HCT116 (cell line): ENCODE measurements around the gene FBXO48. TPM values are rescaled to one million over a fixed set of nuclear protein-coding genes. Genes with fewer than 3 reads are reported as not detected.

Experiments used
- ATAC-seq: fragments of 200-7000 bp; cut with Tn5 transposase; 2 replicates; pipeline ENCODE4 v1.9.1; 2020; ENCODE audit warnings: mild to moderate bottlenecking, moderate library complexity
- BruUV-seq: library from RNA; stranded (reverse); fragments of 400-500 nt; replicated peaks from 2 replicates; lab custom pipeline; 2021; lab: Mats Ljungman, UMichigan
- CTCF ChIA-PET: fragments of 300-600 bp; sonication (Branson Sonifier 250); formaldehyde crosslinking; loops from one replicate; lab custom pipeline; 2021; ENCODE audit warnings: antibody characterized with exemption; lab: Charles Lee
- POLR2A ChIA-PET: fragments of 300-600, 350-600 bp; sonication (Branson Sonifier 250); formaldehyde crosslinking; loops from one replicate; lab custom pipeline; 2021; ENCODE audit warnings: antibody characterized with exemption; lab: Charles Lee
- RAD21 ChIA-PET, 2 experiments: fragments of 300-600 bp; sonication (Branson Sonifier 250); formaldehyde crosslinking; loops; one replicate each; lab custom pipeline; 2023; ENCODE audit warnings: low total read pairs in 2 of 2; ENCODE audit not compliant: uncharacterized antibody in 2 of 2, unreplicated experiment in 2 of 2, low non-redundant PET in 1 of 2; lab: Charles Lee
- DNase-seq: peaks from one replicate; pipeline ENCODE4 v3.0.0-alpha.2; 2010; ENCODE audit warnings: low read depth, low spot score
- H2AFZ ChIP-seq: fragments of 200-600 bp; shearing (Covaris generic), sonication (generic); 2 replicates; pipeline ENCODE4 v1.6.1; 2017; ENCODE audit warnings: low read depth, mixed run types, mixed read lengths, antibody characterized with exemption, low read length; ENCODE audit not compliant: poor library complexity, severe bottlenecking
- H3K27ac ChIP-seq: 2 replicates; pipeline ENCODE4 v1.5.1; 2012; ENCODE audit warnings: low read depth, low read length
- H3K27me3 ChIP-seq: fragments of 200-600 bp; sonication (generic); 2 replicates; pipeline ENCODE4 v1.6.1; 2016; ENCODE audit warnings: mixed run types, low read length, mixed read lengths; ENCODE audit not compliant: insufficient read depth
- H3K36me3 ChIP-seq, 2 experiments: fragments of 200-500 bp in 1 of 2; fragments of 200-600 bp in 1 of 2; sonication (Bioruptor generic) in 1 of 2; sonication (generic) in 1 of 2; 2 replicates each; pipeline versions ENCODE4 v1.5.1 to v1.6.1; 2014 to 2016; ENCODE audit warnings: low read length in 2 of 2, inconsistent platforms in 1 of 2, mixed read lengths in 1 of 2, mixed run types in 1 of 2; ENCODE audit not compliant: insufficient read depth in 2 of 2, control insufficient read depth in 1 of 2
- H3K4me1 ChIP-seq, 2 experiments: fragments of 200-600 bp in 1 of 2; sonication (generic) in 1 of 2; 2 replicates each; pipeline versions ENCODE4 v1.5.1 to v1.6.1; 2012 to 2017; ENCODE audit warnings: low read length in 2 of 2, inconsistent platforms in 1 of 2, mild to moderate bottlenecking in 1 of 2, mixed read lengths in 1 of 2, mixed run types in 1 of 2, moderate library complexity in 1 of 2; ENCODE audit not compliant: insufficient read depth in 2 of 2, control insufficient read depth in 1 of 2
- H3K4me2 ChIP-seq: fragments of 200-600 bp; sonication (generic); 2 replicates; pipeline ENCODE4 v1.6.1; 2017; ENCODE audit warnings: mixed run types, low read length, mixed read lengths
- H3K4me3 ChIP-seq, 2 experiments: fragments of 200-600 bp in 1 of 2; sonication (generic) in 1 of 2; replicated peaks in 1 of 2; 2 replicates each; pipeline ENCODE4 v1.5.1; 2011 to 2016; ENCODE audit warnings: low read length in 2 of 2, control low read depth in 1 of 2, low read depth in 1 of 2, mild to moderate bottlenecking in 1 of 2, mixed read lengths in 1 of 2, mixed run types in 1 of 2
- H3K79me2 ChIP-seq: fragments of 200-600 bp; sonication (generic); 2 replicates; pipeline ENCODE4 v1.6.1; 2017; ENCODE audit warnings: mild to moderate bottlenecking, mixed run types, low read length, moderate library complexity, mixed read lengths; ENCODE audit not compliant: insufficient read depth
- H3K9ac ChIP-seq: fragments of 200-600 bp; sonication (generic); 2 replicates; pipeline ENCODE4 v1.6.1; 2016; ENCODE audit warnings: low read length, mixed read lengths
- H3K9me2 ChIP-seq: fragments of 200-600 bp; sonication (generic), shearing (Covaris generic); 2 replicates; pipeline ENCODE4 v1.6.1; 2017; ENCODE audit warnings: mixed run types, mild to moderate bottlenecking, moderate library complexity; ENCODE audit not compliant: insufficient read depth
- H3K9me3 ChIP-seq, 2 experiments: fragments of 200-500 bp in 1 of 2; fragments of 200-600 bp in 1 of 2; sonication (Bioruptor generic) in 1 of 2; sonication (generic) in 1 of 2; 2 replicates each; pipeline ENCODE4 v1.6.1; 2014 to 2017; ENCODE audit warnings: low read length in 2 of 2, mixed read lengths in 2 of 2, inconsistent platforms in 1 of 2, low read depth in 1 of 2, mild to moderate bottlenecking in 1 of 2, mixed run types in 1 of 2, moderate library complexity in 1 of 2; ENCODE audit not compliant: control insufficient read depth in 1 of 2, insufficient read depth in 1 of 2
- H4K20me1 ChIP-seq: fragments of 200-600 bp; sonication (generic), shearing (Covaris generic); 2 replicates; pipeline ENCODE4 v1.6.1; 2017; ENCODE audit warnings: mixed run types, mild to moderate bottlenecking, moderate library complexity; ENCODE audit not compliant: insufficient read depth
- CBX3 ChIP-seq: IDR thresholded peaks from 2 replicates; pipeline ENCODE4 v1.6.1; 2012; ENCODE audit warnings: low read depth
- EZH2phosphoT487 ChIP-seq: fragments of 200-600 bp; IDR thresholded peaks from 2 replicates; pipeline ENCODE4 v1.6.1; 2018; ENCODE audit warnings: antibody characterized with exemption, borderline replicate concordance
- FOSL1 ChIP-seq: IDR thresholded peaks from 2 replicates; pipeline ENCODE4 v1.6.1; 2012; ENCODE audit warnings: low read depth
- POLR2A ChIP-seq: IDR thresholded peaks from 2 replicates; pipeline ENCODE4 v1.7.0; 2011; ENCODE audit warnings: borderline replicate concordance; ENCODE audit not compliant: insufficient read depth, insufficient read length; ENCODE audit errors: extremely low read depth
- SIN3A ChIP-seq: IDR thresholded peaks from 2 replicates; pipeline ENCODE4 v1.6.1; 2012; ENCODE audit warnings: low read depth
- SP1 ChIP-seq: IDR thresholded peaks from 2 replicates; pipeline ENCODE4 v1.6.1; 2012; ENCODE audit warnings: low read depth
- ZNF274 ChIP-seq: fragments of 200-500 bp; sonication (Bioruptor generic); IDR thresholded peaks from 2 replicates; pipeline ENCODE4 v1.6.1; 2014; ENCODE audit warnings: mild to moderate bottlenecking, low read depth, low read length, inconsistent platforms
- intact Hi-C: fragments of 100-400 bp; cut with micrococcal nuclease; formaldehyde crosslinking; loops from 2 replicates; pipeline ENCODE4 v1.10.0; 2022
- total RNA-seq: library from RNA; stranded (reverse); gene quantifications from one replicate; pipeline ENCODE4 v1.2.1, GENCODE V29; 2021; ENCODE audit not compliant: unreplicated experiment
- TF ChIP-seq, protein P1 (sequence below), 3 experiments: fragments of 200-600 bp in 1 of 3; sonication (generic) in 1 of 3; IDR thresholded peaks in 2 of 3; conservative IDR thresholded peaks in 1 of 3; 2 replicates each; pipeline ENCODE4 v1.5.1; 2012 to 2017; ENCODE audit warnings: low read depth in 2 of 3, low read length in 2 of 3, antibody characterized with exemption in 1 of 3, borderline replicate concordance in 1 of 3, control low read depth in 1 of 3, mild to moderate bottlenecking in 1 of 3, mixed read lengths in 1 of 3, mixed run types in 1 of 3, moderate library complexity in 1 of 3; ENCODE audit not compliant: insufficient read depth in 1 of 3
- TF ChIP-seq, protein P2 (sequence below): IDR thresholded peaks from 2 replicates; pipeline ENCODE4 v1.6.1; 2012; ENCODE audit warnings: low read depth
- TF ChIP-seq, protein P3 (sequence below): IDR thresholded peaks from 2 replicates; pipeline ENCODE4 v1.6.1; 2012

Gene FBXO48
- total RNA-seq, 1 experiment from 2014 or later: 0.91 TPM

DNA sequence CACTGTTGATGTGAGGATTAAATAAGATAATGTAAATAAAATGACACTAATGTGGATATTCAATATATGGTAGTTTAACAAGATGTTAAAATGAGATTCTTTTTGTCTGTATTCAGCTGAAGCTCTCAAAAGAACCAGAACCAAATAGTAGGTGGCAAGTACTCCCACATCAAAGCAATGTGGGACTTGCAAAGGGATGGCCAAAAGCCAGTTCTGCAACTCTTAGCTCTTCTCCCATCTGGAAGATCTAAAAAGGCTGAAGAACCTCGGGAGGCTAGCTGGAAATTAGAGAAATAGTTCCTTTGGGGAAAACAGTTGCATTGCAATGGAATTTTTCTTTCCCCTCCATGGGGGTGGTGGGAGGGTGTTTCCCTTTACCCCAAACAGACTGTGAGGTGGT, 48.7 kb downstream of the FBXO48 start:
- no TSS peak for BruUV-seq
- H3K36me3 ChIP-seq: no peaks in the 10 kb centered on the region
- no peak overlapping the region for H3K4me2 ChIP-seq
- peaks cover 5% of the 10 kb centered on the region; the same call in 1 of the 2 replicates for H3K27me3 ChIP-seq
- no peak for ATAC-seq
- H3K9ac ChIP-seq: no peak overlapping the region
- H3K4me3 ChIP-seq: no peak overlapping the region
- H2AFZ ChIP-seq: no peak overlapping the region
- ChIA-PET RAD21 (no interaction called here), POLR2A (no interaction called here), CTCF (interaction anchor here (0.7 kb wide), 1 partner anchor 23 kb away, joined by 3 read pairs; no protein-coding TSS in a partner anchor)
- TF ChIP-seq, protein P1, sequence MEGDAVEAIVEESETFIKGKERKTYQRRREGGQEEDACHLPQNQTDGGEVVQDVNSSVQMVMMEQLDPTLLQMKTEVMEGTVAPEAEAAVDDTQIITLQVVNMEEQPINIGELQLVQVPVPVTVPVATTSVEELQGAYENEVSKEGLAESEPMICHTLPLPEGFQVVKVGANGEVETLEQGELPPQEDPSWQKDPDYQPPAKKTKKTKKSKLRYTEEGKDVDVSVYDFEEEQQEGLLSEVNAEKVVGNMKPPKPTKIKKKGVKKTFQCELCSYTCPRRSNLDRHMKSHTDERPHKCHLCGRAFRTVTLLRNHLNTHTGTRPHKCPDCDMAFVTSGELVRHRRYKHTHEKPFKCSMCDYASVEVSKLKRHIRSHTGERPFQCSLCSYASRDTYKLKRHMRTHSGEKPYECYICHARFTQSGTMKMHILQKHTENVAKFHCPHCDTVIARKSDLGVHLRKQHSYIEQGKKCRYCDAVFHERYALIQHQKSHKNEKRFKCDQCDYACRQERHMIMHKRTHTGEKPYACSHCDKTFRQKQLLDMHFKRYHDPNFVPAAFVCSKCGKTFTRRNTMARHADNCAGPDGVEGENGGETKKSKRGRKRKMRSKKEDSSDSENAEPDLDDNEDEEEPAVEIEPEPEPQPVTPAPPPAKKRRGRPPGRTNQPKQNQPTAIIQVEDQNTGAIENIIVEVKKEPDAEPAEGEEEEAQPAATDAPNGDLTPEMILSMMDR (IDR thresholded peaks at IDR 0.05 in 2 of 3, conservative IDR thresholded peaks at IDR 0.05 in 1 of 3; ENCODE audit: borderline replicate concordance in 1 of 3, insufficient read depth in 1 of 3, low read depth in 2 of 3, low read length in 2 of 3): no peak
- TF ChIP-seq, protein P2, sequence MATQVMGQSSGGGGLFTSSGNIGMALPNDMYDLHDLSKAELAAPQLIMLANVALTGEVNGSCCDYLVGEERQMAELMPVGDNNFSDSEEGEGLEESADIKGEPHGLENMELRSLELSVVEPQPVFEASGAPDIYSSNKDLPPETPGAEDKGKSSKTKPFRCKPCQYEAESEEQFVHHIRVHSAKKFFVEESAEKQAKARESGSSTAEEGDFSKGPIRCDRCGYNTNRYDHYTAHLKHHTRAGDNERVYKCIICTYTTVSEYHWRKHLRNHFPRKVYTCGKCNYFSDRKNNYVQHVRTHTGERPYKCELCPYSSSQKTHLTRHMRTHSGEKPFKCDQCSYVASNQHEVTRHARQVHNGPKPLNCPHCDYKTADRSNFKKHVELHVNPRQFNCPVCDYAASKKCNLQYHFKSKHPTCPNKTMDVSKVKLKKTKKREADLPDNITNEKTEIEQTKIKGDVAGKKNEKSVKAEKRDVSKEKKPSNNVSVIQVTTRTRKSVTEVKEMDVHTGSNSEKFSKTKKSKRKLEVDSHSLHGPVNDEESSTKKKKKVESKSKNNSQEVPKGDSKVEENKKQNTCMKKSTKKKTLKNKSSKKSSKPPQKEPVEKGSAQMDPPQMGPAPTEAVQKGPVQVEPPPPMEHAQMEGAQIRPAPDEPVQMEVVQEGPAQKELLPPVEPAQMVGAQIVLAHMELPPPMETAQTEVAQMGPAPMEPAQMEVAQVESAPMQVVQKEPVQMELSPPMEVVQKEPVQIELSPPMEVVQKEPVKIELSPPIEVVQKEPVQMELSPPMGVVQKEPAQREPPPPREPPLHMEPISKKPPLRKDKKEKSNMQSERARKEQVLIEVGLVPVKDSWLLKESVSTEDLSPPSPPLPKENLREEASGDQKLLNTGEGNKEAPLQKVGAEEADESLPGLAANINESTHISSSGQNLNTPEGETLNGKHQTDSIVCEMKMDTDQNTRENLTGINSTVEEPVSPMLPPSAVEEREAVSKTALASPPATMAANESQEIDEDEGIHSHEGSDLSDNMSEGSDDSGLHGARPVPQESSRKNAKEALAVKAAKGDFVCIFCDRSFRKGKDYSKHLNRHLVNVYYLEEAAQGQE: no peak
- TF ChIP-seq CBX3: no peak
- no peak for TF ChIP-seq POLR2A
- no peak for TF ChIP-seq EZH2phosphoT487
- TF ChIP-seq SIN3A: no peak
- TF ChIP-seq SP1: no peak
- no peak for TF ChIP-seq ZNF274
- no peak for TF ChIP-seq FOSL1
- TF ChIP-seq, protein P3, sequence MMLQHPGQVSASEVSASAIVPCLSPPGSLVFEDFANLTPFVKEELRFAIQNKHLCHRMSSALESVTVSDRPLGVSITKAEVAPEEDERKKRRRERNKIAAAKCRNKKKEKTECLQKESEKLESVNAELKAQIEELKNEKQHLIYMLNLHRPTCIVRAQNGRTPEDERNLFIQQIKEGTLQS: no peak
- no peak overlapping the region for H3K27ac ChIP-seq
- H3K79me2 ChIP-seq: no peaks in the 10 kb centered on the region
- H3K9me2 ChIP-seq: no peaks in the 10 kb centered on the region
- intact Hi-C loops: no loop called here
- no peaks in the 10 kb centered on the region for H3K9me3 ChIP-seq
- no peaks in the 10 kb centered on the region for H4K20me1 ChIP-seq
- H3K4me1 ChIP-seq: no peaks in the 10 kb centered on the region
- DNase-seq: no peak
